Suprapubic skin (tissue), 3 donors: ENCODE data around the gene CDK12.

Source experiments
- EP300 ChIP-seq: sonication (generic); formaldehyde crosslinking; IDR thresholded peaks from one replicate; pipeline ENCODE4 v1.6.1; 2017; ENCODE audit warnings: antibody characterized with exemption
- POLR2A ChIP-seq, 2 donors: fragments of 450-650 bp; IDR thresholded peaks; one replicate each; pipeline ENCODE4 v1.6.1; 2017; ENCODE audit warnings: antibody characterized with exemption in 2 of 2, mild to moderate bottlenecking in 2 of 2, moderate library complexity in 2 of 2
- TF ChIP-seq, protein P1 (sequence below), 2 donors: fragments of 200-600 bp in 1 of 2; fragments of 450-650 bp in 1 of 2; sonication (generic) in 1 of 2; IDR thresholded peaks; one replicate each; pipeline ENCODE4 v1.5.1; 2016 to 2019; ENCODE audit warnings: antibody characterized with exemption in 2 of 2, mild to moderate bottlenecking in 1 of 2, moderate library complexity in 1 of 2

GRCh38 chr17:39563476-39563875 is 102.2 kb downstream of the CDK12 start:
- TF ChIP-seq, protein P1, sequence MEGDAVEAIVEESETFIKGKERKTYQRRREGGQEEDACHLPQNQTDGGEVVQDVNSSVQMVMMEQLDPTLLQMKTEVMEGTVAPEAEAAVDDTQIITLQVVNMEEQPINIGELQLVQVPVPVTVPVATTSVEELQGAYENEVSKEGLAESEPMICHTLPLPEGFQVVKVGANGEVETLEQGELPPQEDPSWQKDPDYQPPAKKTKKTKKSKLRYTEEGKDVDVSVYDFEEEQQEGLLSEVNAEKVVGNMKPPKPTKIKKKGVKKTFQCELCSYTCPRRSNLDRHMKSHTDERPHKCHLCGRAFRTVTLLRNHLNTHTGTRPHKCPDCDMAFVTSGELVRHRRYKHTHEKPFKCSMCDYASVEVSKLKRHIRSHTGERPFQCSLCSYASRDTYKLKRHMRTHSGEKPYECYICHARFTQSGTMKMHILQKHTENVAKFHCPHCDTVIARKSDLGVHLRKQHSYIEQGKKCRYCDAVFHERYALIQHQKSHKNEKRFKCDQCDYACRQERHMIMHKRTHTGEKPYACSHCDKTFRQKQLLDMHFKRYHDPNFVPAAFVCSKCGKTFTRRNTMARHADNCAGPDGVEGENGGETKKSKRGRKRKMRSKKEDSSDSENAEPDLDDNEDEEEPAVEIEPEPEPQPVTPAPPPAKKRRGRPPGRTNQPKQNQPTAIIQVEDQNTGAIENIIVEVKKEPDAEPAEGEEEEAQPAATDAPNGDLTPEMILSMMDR (IDR thresholded peaks at IDR 0.05) = no peak
- TF ChIP-seq POLR2A (IDR thresholded peaks at IDR 0.05) (no peak), EP300 (no peak)
